ENCODE measurements around the gene DNAJC13. TPM values are rescaled to one million over a fixed set of nuclear protein-coding genes. Genes with fewer than 3 reads are reported as not detected.
"Not testable (repeated sequence)": the region's sequence is repeated elsewhere in the genome, so short reads cannot be mapped to it uniquely, and the experiment has no call there.

The DNAJC13 gene
- total RNA-seq, 2 donors from 2014 or later: 39.4 to 40.5 TPM

DNA sequence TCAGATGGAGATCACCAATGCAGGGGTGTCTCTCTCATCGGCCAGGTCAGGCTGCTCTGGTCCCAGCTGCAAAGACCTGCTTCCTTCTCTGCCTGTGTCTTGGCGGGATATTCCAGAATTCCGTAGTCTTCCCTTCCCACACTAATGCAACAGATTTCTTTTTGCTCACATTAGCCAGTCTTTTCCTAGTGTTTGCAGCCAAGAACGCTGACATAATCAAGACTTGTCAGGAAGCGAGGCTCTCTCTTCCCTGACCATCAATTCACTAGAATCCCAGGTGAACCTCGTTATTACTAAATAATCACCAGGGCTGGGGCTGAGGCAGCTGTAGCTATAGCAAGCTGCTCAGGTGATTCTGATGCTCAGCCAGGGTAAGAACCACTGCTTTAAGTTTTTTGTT lies 136.5 kb downstream of the DNAJC13 start:
- Histone ChIP-seq H3K4me1 (ENCODE audit: control insufficient read depth, insufficient read depth, low read length) (no peaks in the 10 kb centered on the region), H3K27me3 (ENCODE audit: control insufficient read depth, insufficient read depth, low read length, poor library complexity, severe bottlenecking) (no peaks in the 10 kb centered on the region), H3K27ac (ENCODE audit: low read depth, low read length) (no peak overlapping the region), H3K9me3 (ENCODE audit: control insufficient read depth, low read length) (no peaks in the 10 kb centered on the region), H3K4me3 (ENCODE audit: low read length) (no peak overlapping the region), H3K9ac (ENCODE audit: extremely low read depth, low read length, poor library complexity, severe bottlenecking) (no peak overlapping the region), H3K36me3 (ENCODE audit: control insufficient read depth, insufficient read depth, low read length) (no peaks in the 10 kb centered on the region)
- H3K36me3 Mint-ChIP-seq (ENCODE audit: low read depth): peaks cover 2% of the 10 kb centered on the region
- H3K27me3 Mint-ChIP-seq (ENCODE audit: insufficient read depth): no peaks in the 10 kb centered on the region
- peaks cover 8% of the 10 kb centered on the region for H3K4me1 Mint-ChIP-seq
- H3K9me3 Mint-ChIP-seq: peaks cover 1% of the 10 kb centered on the region
- DNase-seq: no peak
- TF ChIP-seq, protein P1, sequence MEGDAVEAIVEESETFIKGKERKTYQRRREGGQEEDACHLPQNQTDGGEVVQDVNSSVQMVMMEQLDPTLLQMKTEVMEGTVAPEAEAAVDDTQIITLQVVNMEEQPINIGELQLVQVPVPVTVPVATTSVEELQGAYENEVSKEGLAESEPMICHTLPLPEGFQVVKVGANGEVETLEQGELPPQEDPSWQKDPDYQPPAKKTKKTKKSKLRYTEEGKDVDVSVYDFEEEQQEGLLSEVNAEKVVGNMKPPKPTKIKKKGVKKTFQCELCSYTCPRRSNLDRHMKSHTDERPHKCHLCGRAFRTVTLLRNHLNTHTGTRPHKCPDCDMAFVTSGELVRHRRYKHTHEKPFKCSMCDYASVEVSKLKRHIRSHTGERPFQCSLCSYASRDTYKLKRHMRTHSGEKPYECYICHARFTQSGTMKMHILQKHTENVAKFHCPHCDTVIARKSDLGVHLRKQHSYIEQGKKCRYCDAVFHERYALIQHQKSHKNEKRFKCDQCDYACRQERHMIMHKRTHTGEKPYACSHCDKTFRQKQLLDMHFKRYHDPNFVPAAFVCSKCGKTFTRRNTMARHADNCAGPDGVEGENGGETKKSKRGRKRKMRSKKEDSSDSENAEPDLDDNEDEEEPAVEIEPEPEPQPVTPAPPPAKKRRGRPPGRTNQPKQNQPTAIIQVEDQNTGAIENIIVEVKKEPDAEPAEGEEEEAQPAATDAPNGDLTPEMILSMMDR (conservative IDR thresholded peaks at IDR 0.05): no peak
- H3K4me3 Mint-ChIP-seq: no peak overlapping the region
- no peak overlapping the region for H3K27ac Mint-ChIP-seq
- WGBS, 2 experiments (ENCODE audit: insufficient coverage in 1 of 2, insufficient read length in 1 of 2): 93 to 96% methylated on average over 5 to 6 of the region's 6 CpGs

DNA sequence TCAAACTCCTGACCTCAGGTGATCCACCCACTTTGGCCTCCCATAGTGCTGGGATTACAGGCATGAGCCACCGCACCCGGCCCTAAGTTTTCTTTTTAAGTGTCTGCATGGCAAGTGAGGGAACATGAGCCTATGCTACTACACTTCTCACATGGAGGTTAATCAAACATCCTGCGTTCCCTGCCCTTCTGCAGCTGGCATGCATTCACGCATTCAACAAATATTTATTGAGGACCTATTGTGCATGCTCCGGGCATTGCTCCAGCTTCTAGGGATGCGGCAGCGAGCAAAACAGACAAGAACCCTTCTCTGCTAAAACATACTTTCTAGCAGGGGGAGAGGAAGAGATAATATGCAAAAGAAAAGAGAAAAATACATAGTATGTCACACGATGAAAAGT lies 137.1 kb downstream of the DNAJC13 start:
- H3K4me1 Mint-ChIP-seq: peaks cover 8% of the 10 kb centered on the region
- WGBS, 2 experiments (ENCODE audit: insufficient coverage in 1 of 2, insufficient read length in 1 of 2): 67 to 85% methylated on average over 2 to 8 of the region's 8 CpGs
- H3K36me3 Mint-ChIP-seq (ENCODE audit: low read depth): peaks cover 4% of the 10 kb centered on the region

DNA sequence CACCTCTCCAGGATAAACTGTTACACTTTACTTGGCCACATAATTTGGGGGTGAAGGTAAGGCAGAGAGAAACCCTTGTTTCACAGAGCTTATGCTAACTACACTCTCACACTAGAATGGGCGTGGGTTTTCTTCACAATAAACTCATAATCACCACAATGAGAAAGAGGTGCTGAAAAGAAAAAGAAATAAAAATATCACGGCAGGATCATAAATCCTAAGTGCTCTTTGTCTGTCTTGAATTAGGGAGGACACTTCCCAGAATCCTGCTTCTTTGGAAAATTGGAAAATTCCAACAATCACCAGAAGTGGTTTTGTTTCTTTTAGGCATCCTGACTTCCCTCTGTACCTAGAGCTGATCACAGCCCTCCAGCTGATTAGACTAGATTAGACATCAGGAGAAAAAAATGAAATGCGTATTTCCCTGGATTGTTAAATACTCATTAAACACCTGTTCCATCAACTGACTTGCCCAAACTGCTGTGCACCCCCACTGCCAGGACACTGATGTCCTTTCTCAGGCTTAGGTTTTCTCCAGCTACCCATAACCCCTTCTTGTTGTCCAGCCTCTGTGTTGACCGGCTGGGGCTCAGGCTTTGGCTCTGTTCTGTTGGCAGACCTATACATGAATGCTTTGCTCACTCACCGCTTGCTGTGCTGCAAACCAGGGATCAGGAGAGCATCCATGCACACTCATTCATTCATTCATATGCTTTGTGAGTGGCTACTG lies 138.2 kb downstream of the DNAJC13 start:
- peaks cover 8% of the 10 kb centered on the region for H3K4me1 Mint-ChIP-seq
- no peak overlapping the region for H3K27ac Mint-ChIP-seq
- H3K36me3 Mint-ChIP-seq (ENCODE audit: low read depth): peaks cover 4% of the 10 kb centered on the region
- no peak overlapping the region for H3K27ac ChIP-seq (ENCODE audit: low read depth, low read length)
- DNase-seq: no peak
- no peaks in the 10 kb centered on the region for H3K36me3 ChIP-seq (ENCODE audit: control insufficient read depth, insufficient read depth, low read length)
- H3K4me3 Mint-ChIP-seq: no peak overlapping the region
- no peaks in the 10 kb centered on the region for H3K9me3 ChIP-seq (ENCODE audit: control insufficient read depth, low read length)
- 94 to 100% methylated on average over 2 to 5 of the region's 5 CpGs for WGBS, 2 experiments (ENCODE audit: insufficient coverage in 1 of 2, insufficient read length in 1 of 2)
- H3K27me3 Mint-ChIP-seq (ENCODE audit: insufficient read depth): no peaks in the 10 kb centered on the region
- H3K4me3 ChIP-seq (ENCODE audit: low read length): no peak overlapping the region
- TF ChIP-seq, protein P1 (conservative IDR thresholded peaks at IDR 0.05): no peak
- H3K27me3 ChIP-seq (ENCODE audit: control insufficient read depth, insufficient read depth, low read length, poor library complexity, severe bottlenecking): no peaks in the 10 kb centered on the region
- no peaks in the 10 kb centered on the region for H3K4me1 ChIP-seq (ENCODE audit: control insufficient read depth, insufficient read depth, low read length)
- H3K9ac ChIP-seq (ENCODE audit: extremely low read depth, low read length, poor library complexity, severe bottlenecking): no peak overlapping the region
- H3K9me3 Mint-ChIP-seq: no peaks in the 10 kb centered on the region

More for the DNA sequence above, 137.1 kb downstream of the DNAJC13 start:
- Histone ChIP-seq H3K4me1 (ENCODE audit: control insufficient read depth, insufficient read depth, low read length) (no peaks in the 10 kb centered on the region), H3K27ac (ENCODE audit: low read depth, low read length) (no peak overlapping the region), H3K4me3 (ENCODE audit: low read length) (no peak overlapping the region), H3K9me3 (ENCODE audit: control insufficient read depth, low read length) (no peaks in the 10 kb centered on the region), H3K27me3 (ENCODE audit: control insufficient read depth, insufficient read depth, low read length, poor library complexity, severe bottlenecking) (no peaks in the 10 kb centered on the region), H3K36me3 (ENCODE audit: control insufficient read depth, insufficient read depth, low read length) (no peaks in the 10 kb centered on the region), H3K9ac (ENCODE audit: extremely low read depth, low read length, poor library complexity, severe bottlenecking) (no peak overlapping the region)
- TF ChIP-seq, protein P1 (conservative IDR thresholded peaks at IDR 0.05): no peak
- no peaks in the 10 kb centered on the region for H3K9me3 Mint-ChIP-seq
- DNase-seq: no peak
- H3K27ac Mint-ChIP-seq: no peak overlapping the region
- no peak overlapping the region for H3K4me3 Mint-ChIP-seq
- no peaks in the 10 kb centered on the region for H3K27me3 Mint-ChIP-seq (ENCODE audit: insufficient read depth)

DNA sequence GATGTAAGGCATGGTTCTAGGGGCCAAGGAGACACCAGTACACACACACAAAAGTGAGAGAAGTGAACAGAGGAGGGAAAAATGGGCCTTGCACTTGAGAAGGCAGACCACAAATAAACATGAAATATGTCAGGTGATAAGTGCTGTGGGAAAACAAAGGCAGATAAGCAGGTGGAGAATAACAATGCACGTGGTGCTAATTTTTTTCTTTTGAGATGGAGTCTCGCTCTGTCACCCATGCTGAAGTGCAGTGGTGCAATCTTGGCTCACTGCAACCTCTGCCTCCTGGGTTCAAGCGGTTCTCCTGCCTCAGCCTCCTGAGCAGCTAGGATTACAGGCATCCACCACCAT lies 138.7 kb downstream of the DNAJC13 start:
- H3K4me1 Mint-ChIP-seq; H3K9ac ChIP-seq (ENCODE audit: extremely low read depth, low read length, poor library complexity, severe bottlenecking); H3K4me3 Mint-ChIP-seq; H3K4me1 ChIP-seq (ENCODE audit: control insufficient read depth, insufficient read depth, low read length); H3K9me3 Mint-ChIP-seq; H3K27ac Mint-ChIP-seq; H3K27me3 Mint-ChIP-seq (ENCODE audit: insufficient read depth); H3K36me3 ChIP-seq (ENCODE audit: control insufficient read depth, insufficient read depth, low read length); H3K9me3 ChIP-seq (ENCODE audit: control insufficient read depth, low read length); H3K4me3 ChIP-seq (ENCODE audit: low read length); H3K27me3 ChIP-seq (ENCODE audit: control insufficient read depth, insufficient read depth, low read length, poor library complexity, severe bottlenecking); DNase-seq; H3K27ac ChIP-seq (ENCODE audit: low read depth, low read length); H3K36me3 Mint-ChIP-seq (ENCODE audit: low read depth): not testable (repeated sequence)
- WGBS, 2 experiments (ENCODE audit: insufficient coverage in 1 of 2, insufficient read length in 1 of 2): 84 to 93% methylated on average over 2 to 3 of the region's 3 CpGs

Data from endodermal cell (in vitro differentiated cells).